ENCODE results near the gene ATP6V1F.
A peak's percentile ranks its signal among the peaks of the same experiment; 100 is the strongest.
"Not testable (repeated sequence)": the region's sequence is repeated elsewhere in the genome, so short reads cannot be mapped to it uniquely, and the experiment has no call there.

The ATP6V1F gene

DNA sequence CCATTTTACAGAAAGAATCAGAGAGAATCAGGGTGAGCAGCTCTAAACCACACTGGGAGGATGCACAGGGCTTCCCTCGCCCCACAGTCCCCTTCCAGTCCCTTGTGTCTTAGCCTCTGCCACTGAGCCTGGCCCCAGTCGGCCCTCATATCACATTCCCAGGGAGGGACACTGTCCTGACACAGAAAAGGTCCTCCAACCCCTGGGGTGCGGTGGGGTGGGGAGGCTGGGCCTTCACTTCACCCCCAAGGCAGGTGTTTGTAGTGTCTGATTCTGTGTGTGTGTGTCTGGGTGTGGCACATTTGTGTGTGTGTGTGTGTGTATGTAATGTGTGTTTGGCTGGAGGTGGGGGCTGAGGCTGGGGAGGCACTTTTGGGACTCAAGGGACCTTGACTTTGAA, 49.6 kb downstream of the ATP6V1F start:
- Histone ChIP-seq H4K20me1 (ENCODE audit: control insufficient read depth, insufficient read depth, low read depth, low read length) (no peaks in the 10 kb centered on the region), H3K9me2 (replicated peaks; ENCODE audit: control insufficient read depth, low read length) (no peaks in the 10 kb centered on the region), H3K27me3 (ENCODE audit: control insufficient read depth, low read length) (peaks cover 50% of the 10 kb centered on the region), H3K79me2 (ENCODE audit: control insufficient read depth, low read length) (no peaks in the 10 kb centered on the region), H3K36me3 (ENCODE audit: control insufficient read depth, low read length) (no peaks in the 10 kb centered on the region), H3F3A (ENCODE audit: control insufficient read depth, insufficient read depth) (no peaks in the 10 kb centered on the region), H3K4me3 (ENCODE audit: low read length) (no peak overlapping the region), H3K4me2 (ENCODE audit: low read length) (no peak overlapping the region), H3K9me3 (ENCODE audit: control insufficient read depth, insufficient read depth, low read length) (no peaks in the 10 kb centered on the region), H3K27ac (ENCODE audit: low read depth, low read length) (no peak overlapping the region), H3K4me1 (ENCODE audit: control insufficient read depth, low read length) (no peaks in the 10 kb centered on the region; the same call in 1 of the 2 replicates)
- no peak for TF ChIP-seq EZH2phosphoT487 (IDR thresholded peaks at IDR 0.05; ENCODE audit: borderline replicate concordance, low read length)
- TF ChIP-seq, protein P1, sequence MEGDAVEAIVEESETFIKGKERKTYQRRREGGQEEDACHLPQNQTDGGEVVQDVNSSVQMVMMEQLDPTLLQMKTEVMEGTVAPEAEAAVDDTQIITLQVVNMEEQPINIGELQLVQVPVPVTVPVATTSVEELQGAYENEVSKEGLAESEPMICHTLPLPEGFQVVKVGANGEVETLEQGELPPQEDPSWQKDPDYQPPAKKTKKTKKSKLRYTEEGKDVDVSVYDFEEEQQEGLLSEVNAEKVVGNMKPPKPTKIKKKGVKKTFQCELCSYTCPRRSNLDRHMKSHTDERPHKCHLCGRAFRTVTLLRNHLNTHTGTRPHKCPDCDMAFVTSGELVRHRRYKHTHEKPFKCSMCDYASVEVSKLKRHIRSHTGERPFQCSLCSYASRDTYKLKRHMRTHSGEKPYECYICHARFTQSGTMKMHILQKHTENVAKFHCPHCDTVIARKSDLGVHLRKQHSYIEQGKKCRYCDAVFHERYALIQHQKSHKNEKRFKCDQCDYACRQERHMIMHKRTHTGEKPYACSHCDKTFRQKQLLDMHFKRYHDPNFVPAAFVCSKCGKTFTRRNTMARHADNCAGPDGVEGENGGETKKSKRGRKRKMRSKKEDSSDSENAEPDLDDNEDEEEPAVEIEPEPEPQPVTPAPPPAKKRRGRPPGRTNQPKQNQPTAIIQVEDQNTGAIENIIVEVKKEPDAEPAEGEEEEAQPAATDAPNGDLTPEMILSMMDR (IDR thresholded peaks at IDR 0.05; ENCODE audit: low read depth, low read length, poor library complexity, severe bottlenecking), result no peak

DNA sequence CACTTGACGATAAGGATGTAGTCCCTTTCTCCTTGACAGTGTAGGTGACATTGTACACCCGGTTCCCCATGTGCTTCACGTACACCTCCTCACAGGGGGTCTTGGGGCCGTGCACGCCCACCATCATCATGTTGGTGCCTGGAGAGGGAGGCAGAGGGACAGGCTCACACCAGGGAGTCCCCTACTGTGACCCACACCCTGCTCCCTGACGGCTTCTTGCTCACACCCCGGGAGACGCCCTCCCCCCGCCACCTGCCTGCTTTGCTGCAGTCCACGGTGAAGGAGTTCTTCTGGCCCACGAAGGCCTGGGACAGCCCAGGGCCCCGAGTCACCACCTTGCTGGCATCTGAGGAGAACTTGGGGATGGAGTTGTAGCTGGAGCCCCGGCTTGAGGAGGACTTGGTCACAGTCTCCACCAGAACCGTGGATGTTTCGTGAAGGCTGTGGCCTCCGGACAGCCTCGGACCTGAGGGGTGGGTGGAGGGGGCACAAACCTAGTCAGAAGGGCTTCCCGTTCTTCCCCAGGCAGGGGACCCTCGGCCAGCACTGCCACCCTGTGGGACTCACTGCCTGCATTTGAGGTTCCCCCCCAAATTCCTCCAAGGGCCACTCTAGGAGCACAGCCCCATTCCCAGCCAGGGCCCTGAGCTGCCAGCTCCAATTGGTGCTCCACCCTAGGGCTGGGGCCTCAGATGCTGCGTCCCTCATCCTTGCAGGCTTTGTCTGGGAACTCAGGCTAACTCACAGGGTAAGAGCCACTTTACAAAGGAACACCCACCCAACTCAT, 50.2 kb downstream of the ATP6V1F start:
- H3F3A ChIP-seq (ENCODE audit: control insufficient read depth, insufficient read depth); H3K4me2 ChIP-seq (ENCODE audit: low read length); H3K79me2 ChIP-seq (ENCODE audit: control insufficient read depth, low read length); H3K4me1 ChIP-seq (ENCODE audit: control insufficient read depth, low read length); H3K36me3 ChIP-seq (ENCODE audit: control insufficient read depth, low read length); H3K9me3 ChIP-seq (ENCODE audit: control insufficient read depth, insufficient read depth, low read length); H4K20me1 ChIP-seq (ENCODE audit: control insufficient read depth, insufficient read depth, low read depth, low read length); H3K9me2 ChIP-seq (replicated peaks; ENCODE audit: control insufficient read depth, low read length); H3K27ac ChIP-seq (ENCODE audit: low read depth, low read length); H3K4me3 ChIP-seq (ENCODE audit: low read length): not testable (repeated sequence)
- peaks cover 50% of the 10 kb centered on the region for H3K27me3 ChIP-seq (ENCODE audit: control insufficient read depth, low read length)

DNA sequence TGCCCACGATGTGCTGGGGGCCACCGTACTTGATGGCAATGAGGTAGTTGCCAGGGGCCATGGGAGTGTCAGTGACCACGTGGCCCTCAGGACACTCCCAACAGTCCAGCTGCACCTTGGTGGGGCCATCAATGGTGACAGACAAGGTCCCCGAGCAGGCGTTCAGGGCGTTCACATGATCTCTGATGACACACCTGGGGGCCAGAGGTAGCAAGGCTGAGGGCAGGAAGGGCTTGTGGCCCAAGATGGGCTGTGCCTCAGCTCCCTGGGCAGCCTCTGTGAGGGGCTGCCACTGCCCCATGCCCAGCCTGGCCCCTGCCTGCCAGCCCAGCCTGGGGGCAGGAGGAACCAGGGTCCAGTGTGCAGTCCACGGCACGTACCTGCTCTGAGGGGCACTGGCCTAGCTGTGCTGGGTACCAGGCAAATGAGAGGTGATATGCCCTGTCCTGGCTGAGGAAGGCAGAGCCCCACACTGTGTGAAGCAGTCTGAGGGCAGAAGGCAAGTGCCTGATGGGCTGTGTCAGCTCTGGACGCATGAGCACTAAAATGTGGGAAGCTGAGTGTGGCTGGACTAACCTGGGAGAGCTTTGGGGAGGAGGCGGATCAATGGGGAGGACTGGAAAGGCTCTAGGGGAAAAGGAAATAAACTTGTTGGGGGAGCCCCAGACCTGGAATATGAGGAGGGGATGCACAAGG, 51.4 kb downstream of the ATP6V1F start:
- Histone ChIP-seq H3K27me3 (ENCODE audit: control insufficient read depth, low read length) (peaks cover 48% of the 10 kb centered on the region), H3K4me3 (ENCODE audit: low read length) (no peak overlapping the region), H3F3A (ENCODE audit: control insufficient read depth, insufficient read depth) (no peaks in the 10 kb centered on the region), H3K4me2 (ENCODE audit: low read length) (no peak overlapping the region), H3K4me1 (ENCODE audit: control insufficient read depth, low read length) (peaks cover under 1% of the 10 kb centered on the region; the same call in 1 of the 2 replicates), H3K9me2 (replicated peaks; ENCODE audit: control insufficient read depth, low read length) (no peaks in the 10 kb centered on the region), H3K79me2 (ENCODE audit: control insufficient read depth, low read length) (no peaks in the 10 kb centered on the region), H4K20me1 (ENCODE audit: control insufficient read depth, insufficient read depth, low read depth, low read length) (no peaks in the 10 kb centered on the region), H3K36me3 (ENCODE audit: control insufficient read depth, low read length) (no peaks in the 10 kb centered on the region), H3K27ac (ENCODE audit: low read depth, low read length) (no peak overlapping the region), H3K9me3 (ENCODE audit: control insufficient read depth, insufficient read depth, low read length) (no peaks in the 10 kb centered on the region)
- TF ChIP-seq EZH2phosphoT487 (IDR thresholded peaks at IDR 0.05; ENCODE audit: borderline replicate concordance, low read length), result no peak
- TF ChIP-seq, protein P1 (IDR thresholded peaks at IDR 0.05; ENCODE audit: low read depth, low read length, poor library complexity, severe bottlenecking), result no peak

DNA sequence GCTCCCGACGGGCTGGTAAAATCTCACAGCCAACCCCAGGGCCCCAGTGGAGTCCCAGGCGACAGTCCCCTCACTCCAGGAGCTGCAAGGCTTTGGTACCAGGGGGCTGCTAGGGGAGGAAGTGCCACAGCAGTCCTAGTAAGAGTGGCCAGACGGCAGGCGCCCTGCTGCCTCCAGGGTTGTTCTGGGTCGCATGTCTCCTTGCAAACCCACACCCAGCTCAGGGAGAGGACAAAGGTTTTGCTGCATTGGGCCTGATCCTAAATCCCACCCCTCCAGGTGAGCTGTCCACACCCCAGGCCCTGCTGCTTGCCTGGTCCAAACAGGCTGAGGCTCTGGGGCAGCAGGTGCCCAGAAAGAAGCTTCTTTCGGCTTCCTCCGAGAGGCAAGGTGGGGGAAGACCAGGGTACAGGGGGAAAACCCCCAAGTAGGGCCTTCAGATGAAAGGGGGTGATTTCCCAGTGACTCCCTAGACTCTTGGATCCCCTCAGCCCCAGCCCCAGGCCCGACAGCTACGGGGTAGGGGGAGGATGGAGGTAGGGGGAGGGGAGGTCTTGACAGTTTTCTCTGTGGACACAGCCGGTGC, 52.0 kb downstream of the ATP6V1F start:
- H3K36me3 ChIP-seq (ENCODE audit: control insufficient read depth, low read length), result no peaks in the 10 kb centered on the region
- H4K20me1 ChIP-seq (ENCODE audit: control insufficient read depth, insufficient read depth, low read depth, low read length), result no peaks in the 10 kb centered on the region
- H3F3A ChIP-seq (ENCODE audit: control insufficient read depth, insufficient read depth), result no peaks in the 10 kb centered on the region
- no peaks in the 10 kb centered on the region for H3K9me2 ChIP-seq (replicated peaks; ENCODE audit: control insufficient read depth, low read length)
- H3K27me3 ChIP-seq (ENCODE audit: control insufficient read depth, low read length), result peaks cover 42% of the 10 kb centered on the region
- no peak overlapping the region for H3K27ac ChIP-seq (ENCODE audit: low read depth, low read length)
- no peak overlapping the region for H3K4me3 ChIP-seq (ENCODE audit: low read length)
- H3K4me2 ChIP-seq (ENCODE audit: low read length), result no peak overlapping the region
- H3K79me2 ChIP-seq (ENCODE audit: control insufficient read depth, low read length), result no peaks in the 10 kb centered on the region
- no peaks in the 10 kb centered on the region for H3K9me3 ChIP-seq (ENCODE audit: control insufficient read depth, insufficient read depth, low read length)
- TF ChIP-seq EZH2phosphoT487 (IDR thresholded peaks at IDR 0.05; ENCODE audit: borderline replicate concordance, low read length), result peak; percentile 82; the same call in 1 of the 2 replicates
- TF ChIP-seq, protein P1 (IDR thresholded peaks at IDR 0.05; ENCODE audit: low read depth, low read length, poor library complexity, severe bottlenecking), result no peak
- peaks cover 7% of the 10 kb centered on the region for H3K4me1 ChIP-seq (ENCODE audit: control insufficient read depth, low read length)
